ENCODE results near the gene PRRG4. TPM values are rescaled to one million over a fixed set of nuclear protein-coding genes. Genes with fewer than 3 reads are reported as not detected.
"Not testable (repeated sequence)": the region's sequence is repeated elsewhere in the genome, so short reads cannot be mapped to it uniquely, and the experiment has no call there.

The PRRG4 gene
- total RNA-seq, 1 donor from 2014 or later = not detected

DNA sequence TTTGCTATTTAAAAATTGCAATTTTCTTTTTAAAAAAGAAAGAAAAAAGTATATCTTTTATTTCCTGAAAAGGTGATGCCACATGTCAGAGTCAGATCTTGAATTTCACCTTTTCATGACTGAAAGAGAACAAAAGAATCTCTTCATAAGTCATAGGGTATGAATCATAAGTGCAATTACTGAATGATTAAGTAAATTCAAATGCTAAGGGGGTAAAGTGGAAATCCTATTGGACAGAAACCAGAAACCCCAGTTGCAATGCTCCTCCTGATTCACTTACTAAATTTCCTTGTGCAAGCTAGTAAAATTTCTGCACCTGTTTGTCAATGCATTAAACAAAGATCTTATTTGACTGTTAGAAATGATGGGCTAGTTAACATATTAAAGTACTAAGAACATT, 8.2 kb upstream of the PRRG4 start:
- no peaks in the 10 kb centered on the region for H3K4me1 Mint-ChIP-seq (ENCODE audit: unreplicated experiment)
- no peaks in the 10 kb centered on the region for H3K27me3 Mint-ChIP-seq (ENCODE audit: unreplicated experiment)
- H3K4me3 Mint-ChIP-seq (ENCODE audit: unreplicated experiment) = no peak overlapping the region
- TF ChIP-seq CTCF (IDR thresholded peaks at IDR 0.05; ENCODE audit: unreplicated experiment) = no peak
- no peak for DNase-seq (ENCODE audit: low spot score)
- H3K27ac Mint-ChIP-seq (ENCODE audit: unreplicated experiment) = no peak overlapping the region
- no peaks in the 10 kb centered on the region for H3K9me3 Mint-ChIP-seq (ENCODE audit: unreplicated experiment)
- H3K36me3 Mint-ChIP-seq (ENCODE audit: low read depth, unreplicated experiment) = no peaks in the 10 kb centered on the region

DNA sequence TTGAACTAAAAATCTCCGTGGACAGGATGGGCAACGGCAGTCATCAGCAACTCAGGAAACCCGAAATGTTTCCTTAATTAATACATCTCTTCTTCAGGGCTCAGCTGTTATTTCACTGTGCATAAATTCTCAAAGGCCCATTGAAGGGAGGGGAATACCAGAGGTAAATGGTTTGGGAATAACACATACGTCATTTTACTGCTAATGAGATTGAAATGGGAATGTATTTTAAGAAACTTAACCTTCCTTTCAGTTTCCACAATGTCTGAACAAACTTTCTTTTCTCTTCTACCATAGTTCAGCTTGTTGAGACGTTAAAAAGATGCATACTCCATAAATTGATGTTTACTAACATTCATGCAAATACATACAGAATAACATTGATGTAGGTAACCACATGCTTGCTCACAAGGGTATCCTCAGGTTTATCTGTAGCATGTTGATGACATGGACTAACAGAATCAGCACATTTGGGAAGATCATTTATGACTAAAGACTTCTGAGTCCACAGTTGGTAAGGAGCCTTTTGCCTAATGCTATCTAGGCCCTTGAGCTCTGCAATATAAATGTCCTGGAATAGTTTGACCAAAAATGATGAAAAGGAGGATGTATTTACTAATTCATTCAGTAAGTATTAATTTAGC, 7.7 kb upstream of the PRRG4 start:
- Mint-ChIP-seq H3K4me3 (ENCODE audit: unreplicated experiment) (no peak overlapping the region), H3K27ac (ENCODE audit: unreplicated experiment) (no peak overlapping the region), H3K9me3 (ENCODE audit: unreplicated experiment) (no peaks in the 10 kb centered on the region), H3K27me3 (ENCODE audit: unreplicated experiment) (no peaks in the 10 kb centered on the region), H3K36me3 (ENCODE audit: low read depth, unreplicated experiment) (no peaks in the 10 kb centered on the region), H3K4me1 (ENCODE audit: unreplicated experiment) (no peaks in the 10 kb centered on the region)
- TF ChIP-seq CTCF (IDR thresholded peaks at IDR 0.05; ENCODE audit: unreplicated experiment) = no peak
- no peak for DNase-seq (ENCODE audit: low spot score)

DNA sequence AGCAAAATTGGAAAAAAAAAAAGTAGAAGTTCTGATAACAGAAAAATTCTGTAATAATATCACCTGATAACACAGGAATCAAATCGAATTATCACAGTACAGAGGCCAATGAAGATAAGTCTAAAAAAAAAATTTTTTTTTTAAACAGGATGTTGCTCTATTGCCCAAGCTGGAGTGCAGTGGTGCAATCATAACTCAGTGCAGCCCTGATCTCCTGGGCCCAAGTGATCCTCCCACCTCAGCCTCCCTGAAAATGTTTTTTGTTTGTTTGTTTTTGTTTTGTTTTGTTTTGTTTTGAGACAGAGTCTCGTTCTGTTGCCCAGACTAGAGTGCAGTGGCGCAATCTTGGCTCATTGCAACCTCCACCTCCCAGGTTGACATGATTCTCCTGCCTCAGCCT, 6.1 kb upstream of the PRRG4 start:
- not testable (repeated sequence) for H3K9me3 Mint-ChIP-seq (ENCODE audit: unreplicated experiment); H3K27me3 Mint-ChIP-seq (ENCODE audit: unreplicated experiment); H3K4me3 Mint-ChIP-seq (ENCODE audit: unreplicated experiment); DNase-seq (ENCODE audit: low spot score); H3K4me1 Mint-ChIP-seq (ENCODE audit: unreplicated experiment); H3K27ac Mint-ChIP-seq (ENCODE audit: unreplicated experiment); H3K36me3 Mint-ChIP-seq (ENCODE audit: low read depth, unreplicated experiment)

DNA sequence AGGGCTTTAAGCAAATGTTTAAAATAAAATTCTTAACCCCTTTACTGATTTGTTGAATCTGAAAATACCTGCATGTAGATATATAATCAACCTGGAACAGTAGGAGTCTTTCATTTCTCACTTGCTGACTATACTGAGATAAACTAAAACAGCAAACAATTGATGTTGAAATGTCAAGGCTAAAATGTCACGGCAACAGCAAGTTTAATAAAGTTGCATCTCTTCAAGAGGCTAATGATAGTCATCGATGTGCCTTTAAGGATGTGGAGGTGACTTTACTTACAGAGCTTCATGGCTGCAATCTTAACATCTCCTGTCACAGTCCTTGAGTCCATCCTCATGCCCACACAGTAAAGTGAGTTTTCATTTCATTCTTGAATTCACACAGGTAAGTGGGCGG, 3.6 kb upstream of the PRRG4 start:
- H3K9me3 Mint-ChIP-seq (ENCODE audit: unreplicated experiment) = no peaks in the 10 kb centered on the region
- H3K4me1 Mint-ChIP-seq (ENCODE audit: unreplicated experiment) = no peaks in the 10 kb centered on the region
- no peak overlapping the region for H3K27ac Mint-ChIP-seq (ENCODE audit: unreplicated experiment)
- no peak overlapping the region for H3K4me3 Mint-ChIP-seq (ENCODE audit: unreplicated experiment)
- no peak for DNase-seq (ENCODE audit: low spot score)
- no peaks in the 10 kb centered on the region for H3K27me3 Mint-ChIP-seq (ENCODE audit: unreplicated experiment)
- no peaks in the 10 kb centered on the region for H3K36me3 Mint-ChIP-seq (ENCODE audit: low read depth, unreplicated experiment)
- TF ChIP-seq CTCF (IDR thresholded peaks at IDR 0.05; ENCODE audit: unreplicated experiment) = no peak

DNA sequence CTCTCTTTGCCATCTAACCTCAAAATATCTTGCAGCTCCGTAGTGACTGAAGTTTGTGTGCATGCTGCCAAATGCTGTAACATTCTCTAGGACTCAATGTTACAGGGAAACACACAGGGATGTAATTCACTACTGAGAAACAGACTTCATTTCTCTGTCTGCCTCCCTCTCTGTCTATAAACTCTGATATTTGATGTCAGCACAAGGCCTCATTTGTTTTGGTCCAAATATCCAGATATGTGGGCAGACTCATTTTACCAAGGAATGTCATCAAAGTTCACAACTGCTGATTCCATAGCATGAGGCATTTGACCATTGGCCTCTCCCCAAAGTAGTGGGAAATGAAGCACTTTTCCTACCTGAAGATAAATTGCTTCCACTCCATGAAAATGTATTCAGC, 2.5 kb upstream of the PRRG4 start:
- DNase-seq (ENCODE audit: low spot score) = no peak
- Mint-ChIP-seq H3K36me3 (ENCODE audit: low read depth, unreplicated experiment) (no peaks in the 10 kb centered on the region), H3K27me3 (ENCODE audit: unreplicated experiment) (peaks cover 1% of the 10 kb centered on the region), H3K4me1 (ENCODE audit: unreplicated experiment) (no peaks in the 10 kb centered on the region), H3K4me3 (ENCODE audit: unreplicated experiment) (no peak overlapping the region), H3K9me3 (ENCODE audit: unreplicated experiment) (no peaks in the 10 kb centered on the region), H3K27ac (ENCODE audit: unreplicated experiment) (no peak overlapping the region)
- no peak for TF ChIP-seq CTCF (IDR thresholded peaks at IDR 0.05; ENCODE audit: unreplicated experiment)
